Endothelial cell of umbilical vein (primary cell): Measurements from ENCODE around the gene UBE2D2. TPM values are rescaled to one million over a fixed set of nuclear protein-coding genes. Genes with fewer than 3 reads are reported as not detected.

Experiments used
- BruUV-seq: library from RNA; stranded (reverse); fragments of 400-500 nt; replicated peaks from 2 replicates; lab custom pipeline; 2021; lab: Mats Ljungman, UMichigan
- CTCF ChIA-PET: fragments of 300-600, 350-600 bp; sonication (Branson Sonifier 250); formaldehyde crosslinking; loops from one replicate; lab custom pipeline; 2021; ENCODE audit warnings: antibody characterized with exemption, inconsistent platforms; lab: Charles Lee
- POLR2A ChIA-PET: fragments of 300-600, 350-600 bp; sonication (Branson Sonifier 250); formaldehyde crosslinking; loops from one replicate; lab custom pipeline; 2021; ENCODE audit warnings: antibody characterized with exemption, inconsistent platforms; lab: Charles Lee
- DNase-seq: peaks from one replicate; pipeline ENCODE4 v3.0.0-alpha.2; 2011; ENCODE audit warnings: low read depth, low spot score
- FAIRE-seq: peaks from 2 replicates; lab custom pipeline; 2011; peaks lifted over from hg19 to GRCh38; lab: Jason Lieb, UNC
- H2AFZ ChIP-seq: 2 replicates; pipeline ENCODE4 v1.6.0; 2012; ENCODE audit warnings: low read depth, low read length, control low read depth, inconsistent platforms
- H3K27ac ChIP-seq: 2 replicates; pipeline ENCODE4 v1.5.1; 2011; ENCODE audit warnings: low read depth, mild to moderate bottlenecking, control low read depth, low read length, moderate library complexity; ENCODE audit not compliant: insufficient read depth
- H3K27me3 ChIP-seq, 2 experiments: 2 replicates each; pipeline versions ENCODE4 v1.6.0 to v1.6.1; 2011; ENCODE audit warnings: low read length in 2 of 2, mixed read lengths in 1 of 2; ENCODE audit not compliant: control insufficient read depth in 2 of 2, insufficient read depth in 2 of 2
- H3K36me3 ChIP-seq, 2 experiments: 2 replicates in 1 of 2; 3 replicates in 1 of 2; pipeline ENCODE4 v1.5.1; 2011; ENCODE audit warnings: low read length in 2 of 2, mild to moderate bottlenecking in 1 of 2, moderate library complexity in 1 of 2; ENCODE audit not compliant: control insufficient read depth in 2 of 2, insufficient read depth in 2 of 2; ENCODE audit errors: extremely low read depth in 1 of 2
- H3K4me1 ChIP-seq: 3 replicates; pipeline ENCODE4 v1.5.1; 2011; ENCODE audit warnings: mild to moderate bottlenecking, low read length; ENCODE audit not compliant: control insufficient read depth, insufficient read depth; ENCODE audit errors: extremely low read depth
- H3K4me2 ChIP-seq: 2 replicates; pipeline ENCODE4 v1.6.1; 2011; ENCODE audit warnings: low read length, control low read depth, mixed read lengths; ENCODE audit not compliant: insufficient read depth
- H3K4me3 ChIP-seq, 3 experiments: fragments of 200-600 bp in 1 of 3; sonication (generic), shearing (Covaris generic) in 1 of 3; replicated peaks in 1 of 3; 2 replicates each; pipeline ENCODE4 v1.5.1; 2011 to 2016; ENCODE audit warnings: control low read depth in 3 of 3, low read length in 3 of 3, mild to moderate bottlenecking in 2 of 3, inconsistent platforms in 1 of 3, low read depth in 1 of 3, moderate library complexity in 1 of 3; ENCODE audit not compliant: insufficient read depth in 1 of 3
- H3K79me2 ChIP-seq: 2 replicates; pipeline ENCODE4 v1.6.0; 2012; ENCODE audit warnings: low read length, inconsistent platforms; ENCODE audit not compliant: control insufficient read depth, insufficient read depth
- H3K9ac ChIP-seq: replicated peaks from 2 replicates; pipeline ENCODE3; 2011; ENCODE audit warnings: low read length, control low read depth; ENCODE audit not compliant: insufficient read depth; ENCODE audit errors: extremely low read depth
- H3K9me1 ChIP-seq: replicated peaks from 3 replicates; pipeline ENCODE4 v1.6.0; 2011; ENCODE audit warnings: mild to moderate bottlenecking, low read length; ENCODE audit not compliant: control insufficient read depth, insufficient read depth; ENCODE audit errors: extremely low read depth
- H3K9me3 ChIP-seq: replicated peaks from 2 replicates; pipeline ENCODE4 v1.5.1; 2012; ENCODE audit warnings: low read length, inconsistent platforms; ENCODE audit not compliant: control insufficient read depth, insufficient read depth
- H4K20me1 ChIP-seq: replicated peaks from 2 replicates; pipeline ENCODE3; 2011; ENCODE audit warnings: mild to moderate bottlenecking, low read length; ENCODE audit not compliant: control insufficient read depth, insufficient read depth; ENCODE audit errors: extremely low read depth
- CTCF ChIP-seq, 2 donors: IDR thresholded peaks; 1 replicate in 1 of 2; 2 replicates in 1 of 2; pipeline ENCODE4 v1.5.1; 2011; ENCODE audit warnings: low read length in 2 of 2, mild to moderate bottlenecking in 2 of 2, moderate library complexity in 2 of 2, control low read depth in 1 of 2, inconsistent platforms in 1 of 2, low read depth in 1 of 2; ENCODE audit not compliant: insufficient read depth in 1 of 2; ENCODE audit errors: extremely low read depth in 1 of 2
- EZH2 ChIP-seq: IDR thresholded peaks from 2 replicates; pipeline ENCODE4 v1.6.1; 2012; ENCODE audit warnings: borderline replicate concordance, low read depth, mild to moderate bottlenecking, moderate library complexity, low read length, inconsistent platforms; ENCODE audit not compliant: severe bottlenecking
- dilution Hi-C: fragments of 300-500 bp; cut with MboI; formaldehyde crosslinking; loops from one replicate; pipeline ENCODE4 v1.15.0; 2019; ENCODE audit warnings: low sequenced_read_pairs; ENCODE audit not compliant: extremely low pct_ligation_motif_present
- intact Hi-C: fragments of 100-400 bp; cut with micrococcal nuclease; formaldehyde crosslinking; loops from one replicate; pipeline ENCODE4 v1.10.0; 2022
- polyA plus RNA-seq, 4 experiments: library from polyadenylated mRNA; depleted of rRNA in 3 of 4; stranded (reverse) in 3 of 4; unstranded in 1 of 4; fragments of >200 nt; gene quantifications; 2 replicates each; pipeline versions ENCODE4 v1.2.1 to v1.2.3, GENCODE V29; 2011 to 2012; ENCODE audit warnings: missing spikeins in 1 of 4
- total RNA-seq: library from RNA; stranded (reverse); gene quantifications from 2 replicates; pipeline ENCODE4 v1.2.3, GENCODE V29; 2021

The UBE2D2 gene
- total and polyA plus RNA-seq, 2 donors (not counting 3 experiments of a cell fraction or from before 2014, with no cell fraction given), result 45.0 to 156 TPM

GRCh38 chr5:139635606-139636206 is 74.6 kb downstream of the UBE2D2 start:
- ChIA-PET CTCF (interaction anchor here (0.7 to 10.3 kb wide), 22 partner anchors 8 to 333 kb away, joined by 3 to 240 read pairs (median 6); partner anchors contain the start of genes CXXC5 and UBE2D2), POLR2A (interaction anchor here (0.9 to 1.4 kb wide), 3 partner anchors 12 to 55 kb away, joined by 3 to 4 read pairs (median 3); partner anchors contain the start of gene CXXC5)
- FAIRE-seq, result peak; percentile 94
- Histone ChIP-seq H3K9me3 (no peaks in the 10 kb centered on the region), H3K4me1 (peaks cover 22% of the 10 kb centered on the region), H3K9ac (no peak overlapping the region), H3K27ac (no peak overlapping the region), H3K79me2 (no peaks in the 10 kb centered on the region), H3K4me3 (no peak overlapping the region), H4K20me1 (peaks cover 2% of the 10 kb centered on the region), H3K4me2 (no peak overlapping the region), H3K27me3 (no peaks in the 10 kb centered on the region), H3K9me1 (no peaks in the 10 kb centered on the region), H2AFZ (no peak overlapping the region), H3K36me3 (peaks cover 0 to 3% of the 10 kb centered on the region in 2 experiments)
- TF ChIP-seq EZH2 (no peak), CTCF (IDR thresholded peaks at IDR 0.05; ENCODE audit: extremely low read depth in 1 of 2, insufficient read depth in 1 of 2, low read depth in 1 of 2, low read length in 2 of 2) (peak; percentile 45 to 69)
- dilution Hi-C loops, result no loop called here
- intact Hi-C loops, result loop anchor here (2.0 kb wide), 1 partner anchor 35 kb away; no protein-coding TSS in a partner anchor
- no TSS peak for BruUV-seq
- DNase-seq, result peak; percentile 64
